Lung (tissue), 12 donors: Measurements from ENCODE around the gene DLG1. TPM values are rescaled to one million over a fixed set of nuclear protein-coding genes. Genes with fewer than 3 reads are reported as not detected.

ENCODE experiments used
- ATAC-seq: fragments of 200-7000 bp; cut with Tn5 transposase; one replicate; pipeline ENCODE4 v1.9.1; 2020; ENCODE audit warnings: moderate number of reproducible peaks; ENCODE audit not compliant: insufficient read depth, low FRiP score
- DNase-seq, 3 donors: peaks; one replicate each; pipeline ENCODE4 v3.0.0-alpha.2; 2013 to 2017
- H3K27ac ChIP-seq, 2 donors: one replicate each; pipeline ENCODE4 v1.5.1; 2013; ENCODE audit warnings: mild to moderate bottlenecking in 2 of 2, moderate library complexity in 2 of 2, control low read depth in 1 of 2, inconsistent platforms in 1 of 2, low read depth in 1 of 2, low read length in 1 of 2
- H3K27me3 ChIP-seq, 3 donors: one replicate each; pipeline ENCODE4 v1.5.1; 2013; ENCODE audit warnings: low read length in 2 of 3; ENCODE audit not compliant: control insufficient read depth in 3 of 3, insufficient read depth in 3 of 3
- H3K36me3 ChIP-seq, 4 donors: one replicate each; pipeline ENCODE4 v1.5.1; 2013; ENCODE audit warnings: low read length in 4 of 4, mild to moderate bottlenecking in 1 of 4, moderate library complexity in 1 of 4; ENCODE audit not compliant: control insufficient read depth in 4 of 4, insufficient read depth in 4 of 4
- H3K4me1 ChIP-seq, 5 donors: one replicate each; pipeline ENCODE4 v1.5.1; 2013; ENCODE audit warnings: low read length in 5 of 5, mild to moderate bottlenecking in 2 of 5, moderate library complexity in 1 of 5; ENCODE audit not compliant: control insufficient read depth in 5 of 5, insufficient read depth in 5 of 5
- H3K4me3 ChIP-seq: one replicate; pipeline ENCODE4 v1.5.1; 2013; ENCODE audit warnings: mild to moderate bottlenecking, control low read depth, moderate library complexity
- H3K9ac ChIP-seq, 2 donors: one replicate each; pipeline ENCODE4 v1.5.1; 2013; ENCODE audit warnings: low read length in 2 of 2, control low read depth in 1 of 2; ENCODE audit not compliant: insufficient read depth in 1 of 2
- H3K9me3 ChIP-seq, 4 donors: one replicate each; pipeline ENCODE4 v1.5.1; 2013; ENCODE audit warnings: low read length in 3 of 4, mild to moderate bottlenecking in 1 of 4, moderate library complexity in 1 of 4; ENCODE audit not compliant: control insufficient read depth in 4 of 4, insufficient read depth in 3 of 4
- WGBS, 2 donors: extraction: QIAGEN DNeasy Blood & Tissue Kit; methylation state at CpG; one replicate each; pipeline ENCODE4 v1.1.7; 2013; 5-methylcytosine and 5-hydroxymethylcytosine counted together
- polyA plus RNA-seq, 2 donors: library from polyadenylated mRNA; stranded (reverse); fragments of 200-250 nt; gene quantifications; one replicate each; pipeline ENCODE4 v1.2.1, GENCODE V29; 2013
- total RNA-seq, 2 donors: library from RNA; depleted of rRNA in 1 of 2; stranded (reverse); fragments of >200 nt in 1 of 2; gene quantifications; one replicate each; pipeline ENCODE4 v1.2.1, GENCODE V29; 2014 to 2021
- TF ChIP-seq, protein P1 (sequence below): IDR thresholded peaks from 2 replicates; pipeline ENCODE4 v1.5.1; 2012; ENCODE audit warnings: mild to moderate bottlenecking; ENCODE audit errors: control extremely low read depth, extremely low read depth
- donor health status: control.
- donor health status: control.
- donor health status: Bipolar disorder and iron deficiency.
- donor health status: healthy.
- donor health status: DM: yes; HTN: yes; CAD: no.

The DLG1 gene
- total and polyA plus RNA-seq, 4 donors, result 16.0 to 114 (median 45.7) TPM

DNA sequence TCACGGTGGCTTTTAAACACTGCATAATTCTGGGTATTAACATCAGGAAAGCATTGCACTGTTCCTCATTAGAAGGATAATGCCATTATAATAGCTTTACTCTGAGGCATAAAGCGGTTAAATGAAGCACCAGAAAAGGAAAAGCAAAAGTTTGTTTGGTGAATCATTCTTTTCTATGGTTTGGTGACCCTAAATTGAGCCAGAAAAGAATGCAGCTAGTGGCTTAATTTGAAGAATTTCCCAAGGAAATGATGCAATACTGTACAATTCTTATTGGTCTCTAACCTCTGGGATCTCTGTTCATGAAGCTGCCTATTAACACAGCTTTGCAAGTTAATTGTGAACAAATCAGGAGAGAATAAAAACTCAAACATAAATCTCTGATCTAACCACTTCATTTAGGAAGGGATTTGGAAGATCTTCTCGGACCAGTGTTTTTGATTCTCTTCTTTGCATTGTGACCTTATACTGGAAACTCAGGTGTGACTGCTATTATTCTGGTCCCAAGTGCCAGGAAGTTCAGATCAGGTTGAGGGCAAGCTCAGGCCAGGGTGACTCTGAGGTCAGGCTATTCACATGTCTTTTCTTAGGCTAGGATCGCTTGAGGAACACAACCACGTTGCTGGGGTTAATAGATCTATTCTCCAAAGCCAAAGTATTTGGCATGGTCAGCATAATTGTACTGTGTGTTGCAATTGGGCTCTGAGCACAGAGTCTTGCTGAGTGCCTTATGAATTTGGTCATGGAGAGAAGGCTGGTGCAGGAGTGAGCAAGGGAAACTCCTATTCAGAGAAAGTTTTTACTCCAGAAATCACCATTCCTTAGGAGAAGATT is 11.3 kb upstream of the DLG1 start:
- Histone ChIP-seq H3K27me3 (no peaks in the 10 kb centered on the region), H3K4me1 (peaks cover 0 to 14% (median 10%) of the 10 kb centered on the region in 5 donors), H3K4me3 (no peak overlapping the region), H3K36me3 (no peaks in the 10 kb centered on the region), H3K9ac (no peak overlapping the region), H3K27ac (no peak overlapping the region), H3K9me3 (no peaks in the 10 kb centered on the region)
- ATAC-seq (no peak), DNase-seq (peak; percentile 45 to 79 (median 79))
- TF ChIP-seq, protein P1, sequence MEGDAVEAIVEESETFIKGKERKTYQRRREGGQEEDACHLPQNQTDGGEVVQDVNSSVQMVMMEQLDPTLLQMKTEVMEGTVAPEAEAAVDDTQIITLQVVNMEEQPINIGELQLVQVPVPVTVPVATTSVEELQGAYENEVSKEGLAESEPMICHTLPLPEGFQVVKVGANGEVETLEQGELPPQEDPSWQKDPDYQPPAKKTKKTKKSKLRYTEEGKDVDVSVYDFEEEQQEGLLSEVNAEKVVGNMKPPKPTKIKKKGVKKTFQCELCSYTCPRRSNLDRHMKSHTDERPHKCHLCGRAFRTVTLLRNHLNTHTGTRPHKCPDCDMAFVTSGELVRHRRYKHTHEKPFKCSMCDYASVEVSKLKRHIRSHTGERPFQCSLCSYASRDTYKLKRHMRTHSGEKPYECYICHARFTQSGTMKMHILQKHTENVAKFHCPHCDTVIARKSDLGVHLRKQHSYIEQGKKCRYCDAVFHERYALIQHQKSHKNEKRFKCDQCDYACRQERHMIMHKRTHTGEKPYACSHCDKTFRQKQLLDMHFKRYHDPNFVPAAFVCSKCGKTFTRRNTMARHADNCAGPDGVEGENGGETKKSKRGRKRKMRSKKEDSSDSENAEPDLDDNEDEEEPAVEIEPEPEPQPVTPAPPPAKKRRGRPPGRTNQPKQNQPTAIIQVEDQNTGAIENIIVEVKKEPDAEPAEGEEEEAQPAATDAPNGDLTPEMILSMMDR, result no peak
- WGBS, 2 donors, result 44 to 70% methylated on average over 5 of the region's 5 CpGs

DNA sequence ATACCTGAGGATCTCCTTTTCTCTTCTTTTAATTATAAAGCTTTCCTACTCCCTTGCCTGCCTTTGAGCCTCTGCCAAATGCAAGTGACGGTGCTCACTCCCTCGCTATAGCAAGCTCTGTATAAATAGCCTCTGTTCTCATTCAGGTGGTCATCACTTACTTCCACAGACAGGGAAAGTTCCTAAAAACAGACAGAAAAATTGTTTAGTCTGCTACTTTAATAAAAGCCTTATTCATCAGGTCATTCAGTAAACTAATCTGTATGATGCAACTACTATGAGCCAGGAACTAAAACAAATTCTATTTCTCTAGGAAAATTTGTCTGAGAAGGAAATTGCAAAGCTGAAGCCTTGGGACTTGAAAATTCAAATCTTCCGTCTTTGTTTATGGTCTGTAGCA is 10.2 kb upstream of the DLG1 start:
- H3K9me3 ChIP-seq, result no peaks in the 10 kb centered on the region
- TF ChIP-seq, protein P1, result no peak
- peak overlapping the region in 1 of 2 donors; percentile 53 for H3K9ac ChIP-seq
- ATAC-seq (no peak), DNase-seq (peak in 2 of 3 donors; percentile 36 to 55)
- H3K36me3 ChIP-seq, result no peaks in the 10 kb centered on the region
- H3K4me1 ChIP-seq, result peaks cover 0 to 14% (median 10%) of the 10 kb centered on the region in 5 donors
- H3K27ac ChIP-seq, result no peak overlapping the region
- H3K27me3 ChIP-seq, result no peaks in the 10 kb centered on the region
- H3K4me3 ChIP-seq, result no peak overlapping the region
- WGBS, 2 donors, result 57 to 83% methylated on average over 3 of the region's 3 CpGs

DNA sequence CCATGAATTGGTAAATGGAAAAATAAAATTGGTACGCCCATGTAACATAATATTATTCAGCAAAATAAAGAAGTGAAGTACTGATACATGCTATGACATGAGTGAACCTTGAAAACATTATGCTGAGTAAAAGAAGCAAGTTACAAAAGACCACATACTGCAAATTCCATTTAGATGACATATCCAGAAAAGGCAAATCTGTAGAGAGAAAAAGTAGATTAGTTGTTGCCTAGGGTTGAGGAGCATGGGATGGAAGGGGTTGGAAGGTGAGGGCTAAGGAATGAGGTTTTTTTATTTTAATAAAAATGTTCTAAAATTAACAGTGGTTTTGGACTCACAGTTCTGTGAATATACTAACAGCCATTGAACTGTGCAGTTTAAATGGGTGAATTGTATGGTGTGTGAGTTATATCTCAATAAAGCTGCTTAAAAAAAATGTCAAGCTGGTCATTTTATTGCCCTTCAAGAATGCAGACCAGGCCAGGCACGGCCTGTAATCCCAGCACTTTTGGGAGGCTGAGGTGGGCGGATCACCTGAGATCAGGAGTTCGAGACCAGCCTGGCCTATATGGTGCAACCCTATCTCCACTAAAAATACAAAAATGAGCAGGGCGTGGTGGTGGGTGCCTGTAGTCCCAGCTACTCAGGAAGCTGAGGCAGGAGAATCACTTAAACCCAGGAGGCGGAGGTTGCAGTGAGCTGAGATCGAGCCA is 8.1 kb upstream of the DLG1 start:
- no peak overlapping the region for H3K9ac ChIP-seq
- WGBS, 2 donors, result 89 to 92% methylated on average over 7 of the region's 7 CpGs
- H3K4me1 ChIP-seq, result peaks cover 0 to 14% (median 10%) of the 10 kb centered on the region in 5 donors
- no peaks in the 10 kb centered on the region for H3K9me3 ChIP-seq
- peak in 2 of 3 donors; percentile 49 to 53 for DNase-seq
- no peak for ATAC-seq
- H3K27me3 ChIP-seq, result no peaks in the 10 kb centered on the region
- no peak overlapping the region for H3K4me3 ChIP-seq
- H3K27ac ChIP-seq, result no peak overlapping the region
- no peaks in the 10 kb centered on the region for H3K36me3 ChIP-seq
- TF ChIP-seq, protein P1, result no peak
